ENCODE data around the gene MUC6. TPM values are rescaled to one million over a fixed set of nuclear protein-coding genes. Genes with fewer than 3 reads are reported as not detected.

MUC6 gene
- total RNA-seq, 1 experiment from 2014 or later: 0.49 TPM

- no peaks in the 10 kb centered on the region for H3K27me3 ChIP-seq (ENCODE audit: control insufficient read depth, insufficient read depth, low read length)
- no peaks in the 10 kb centered on the region for H3K9me3 ChIP-seq (ENCODE audit: control insufficient read depth, insufficient read depth, low read depth, low read length)
- H3K36me3 ChIP-seq (ENCODE audit: control insufficient read depth, insufficient read depth, low read length): no peaks in the 10 kb centered on the region
- TF ChIP-seq POLR2AphosphoS5 (IDR thresholded peaks at IDR 0.05; ENCODE audit: low read depth, low read length) (no peak), SIN3A (IDR thresholded peaks at IDR 0.05; ENCODE audit: borderline replicate concordance, insufficient read depth, low read depth, low read length) (no peak), CTCF (IDR thresholded peaks at IDR 0.05) (no peak), REST (IDR thresholded peaks at IDR 0.05; ENCODE audit: insufficient read depth in 1 of 2, low read depth in 2 of 2, low read length in 1 of 2) (no peak)
- no peak overlapping the region for H3K27ac ChIP-seq (ENCODE audit: low read length)
- intact Hi-C loops (cut with micrococcal nuclease; ENCODE audit: unreplicated experiment): no loop called here
- DNase-seq (ENCODE audit: low read depth, low spot score): no peak
- no peak overlapping the region for H3K4me3 ChIP-seq (ENCODE audit: low read depth in 2 of 2, low read length in 2 of 2)
- peaks cover 23% of the 10 kb centered on the region for H3K4me1 ChIP-seq (ENCODE audit: control insufficient read depth, insufficient read depth, low read length)
- BruUV-seq (replicated peaks): no TSS peak
- in situ Hi-C loops (cut with HindIII; ENCODE audit: low pct_unique_long_range_greater_than_20kb, low sequenced_read_pairs): no loop called here
- ChIA-PET POLR2A (no interaction called here), CTCF (no interaction called here)
- no peak for ATAC-seq
These were observed 40.5 kb upstream of the MUC6 start for GRCh38 chr11:1077033-1077416.

- Histone ChIP-seq H3K36me3 (ENCODE audit: control insufficient read depth, insufficient read depth, low read length) (no peaks in the 10 kb centered on the region), H3K27me3 (ENCODE audit: control insufficient read depth, insufficient read depth, low read length) (no peaks in the 10 kb centered on the region), H3K9me3 (ENCODE audit: control insufficient read depth, insufficient read depth, low read depth, low read length) (no peaks in the 10 kb centered on the region), H3K4me1 (ENCODE audit: control insufficient read depth, insufficient read depth, low read length) (peaks cover 25% of the 10 kb centered on the region), H3K4me3 (ENCODE audit: low read depth in 2 of 2, low read length in 2 of 2) (no peak overlapping the region), H3K27ac (ENCODE audit: low read length) (no peak overlapping the region)
- DNase-seq (ENCODE audit: low read depth, low spot score) (no peak), ATAC-seq (no peak)
- ChIA-PET POLR2A (no interaction called here), CTCF (no interaction called here)
- in situ Hi-C loops (cut with HindIII; ENCODE audit: low pct_unique_long_range_greater_than_20kb, low sequenced_read_pairs) (no loop called here), intact Hi-C loops (cut with micrococcal nuclease; ENCODE audit: unreplicated experiment) (no loop called here)
- TF ChIP-seq SIN3A (IDR thresholded peaks at IDR 0.05; ENCODE audit: borderline replicate concordance, insufficient read depth, low read depth, low read length) (no peak), POLR2AphosphoS5 (IDR thresholded peaks at IDR 0.05; ENCODE audit: low read depth, low read length) (no peak), REST (IDR thresholded peaks at IDR 0.05; ENCODE audit: insufficient read depth in 1 of 2, low read depth in 2 of 2, low read length in 1 of 2) (no peak), CTCF (IDR thresholded peaks at IDR 0.05) (no peak), TCF7L2 (IDR thresholded peaks at IDR 0.05; ENCODE audit: low read depth, low read length) (no peak)
- BruUV-seq (replicated peaks): no TSS peak
These were observed 39.6 kb upstream of the MUC6 start for GRCh38 chr11:1076061-1076665.
